ENCODE data around the gene DSCAML1. TPM values are rescaled to one million over a fixed set of nuclear protein-coding genes. Genes with fewer than 3 reads are reported as not detected.

The DSCAML1 gene
- total and polyA plus RNA-seq, 9 of the 15 experiments (the other 6 are each of a cell fraction or from before 2014, with no cell fraction given) = not detected

DNA sequence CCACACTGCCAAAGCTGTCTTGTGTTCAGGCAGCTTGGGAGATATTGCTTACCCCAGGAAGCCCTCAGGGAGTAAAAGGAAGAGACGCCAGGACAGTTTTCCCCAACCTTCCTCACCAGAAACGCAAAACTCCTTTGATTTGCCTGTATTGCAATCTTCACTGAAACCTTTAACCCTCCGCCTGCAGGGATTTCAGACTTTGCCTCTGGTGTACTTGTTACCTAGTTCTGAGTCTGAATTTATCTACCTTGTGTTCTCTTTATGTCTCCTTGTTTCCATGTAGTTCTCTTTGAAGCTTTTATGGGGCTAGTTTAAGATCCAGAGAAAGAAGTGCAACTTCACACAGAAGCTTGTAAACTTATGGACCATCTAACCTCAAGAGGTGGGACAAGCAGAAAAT, 154.2 kb downstream of the DSCAML1 start:
- H2AFZ ChIP-seq (ENCODE audit: low read depth, low read length) = no peak overlapping the region
- BruUV-seq (replicated peaks) = no TSS peak
- no peaks in the 10 kb centered on the region for H3K4me1 ChIP-seq (replicated peaks in 1 of 2; ENCODE audit: control insufficient read depth in 2 of 2, insufficient read depth in 2 of 2, low read length in 2 of 2)
- ATAC-seq (no peak), FAIRE-seq (no peak), DNase-seq (ENCODE audit: extremely low read depth in 1 of 4, low spot score in 3 of 4) (no peak)
- H3K27me3 ChIP-seq (ENCODE audit: control insufficient read depth in 2 of 2, insufficient read depth in 2 of 2, low read length in 2 of 2) = peaks cover 15 to 52% of the 10 kb centered on the region in 2 experiments; a peak in 4 of 5 replicates
- POLR2A ChIA-PET = no interaction called here
- H3K4me2 ChIP-seq (ENCODE audit: insufficient read depth, low read length) = no peak overlapping the region
- in situ Hi-C loops (cut with MboI) = no loop called here
- TF ChIP-seq PHF20 (IDR thresholded peaks at IDR 0.05; ENCODE audit: partially characterized antibody) (no peak), ZNF644 (tag; IDR thresholded peaks at IDR 0.05; ENCODE audit: low read depth) (no peak), ZNF3 (CRISPR knock-in tag; IDR thresholded peaks at IDR 0.05) (no peak), NFIX (CRISPR knock-in tag; IDR thresholded peaks at IDR 0.05; ENCODE audit: low read depth) (no peak), ZEB2 (IDR thresholded peaks at IDR 0.05) (no peak), FOXO4 (CRISPR knock-in tag; IDR thresholded peaks at IDR 0.05) (no peak), ETS2 (tag; IDR thresholded peaks at IDR 0.05; ENCODE audit: borderline replicate concordance, poor library complexity, severe bottlenecking) (no peak), ZNF655 (CRISPR knock-in tag; IDR thresholded peaks at IDR 0.05) (no peak), SIX5 (IDR thresholded peaks at IDR 0.05; ENCODE audit: borderline replicate concordance in 1 of 2, insufficient read depth in 1 of 2, low read depth in 1 of 2, low read length in 2 of 2) (no peak), GATAD2A (IDR thresholded peaks at IDR 0.05) (no peak)
- TF ChIP-seq, protein P1, sequence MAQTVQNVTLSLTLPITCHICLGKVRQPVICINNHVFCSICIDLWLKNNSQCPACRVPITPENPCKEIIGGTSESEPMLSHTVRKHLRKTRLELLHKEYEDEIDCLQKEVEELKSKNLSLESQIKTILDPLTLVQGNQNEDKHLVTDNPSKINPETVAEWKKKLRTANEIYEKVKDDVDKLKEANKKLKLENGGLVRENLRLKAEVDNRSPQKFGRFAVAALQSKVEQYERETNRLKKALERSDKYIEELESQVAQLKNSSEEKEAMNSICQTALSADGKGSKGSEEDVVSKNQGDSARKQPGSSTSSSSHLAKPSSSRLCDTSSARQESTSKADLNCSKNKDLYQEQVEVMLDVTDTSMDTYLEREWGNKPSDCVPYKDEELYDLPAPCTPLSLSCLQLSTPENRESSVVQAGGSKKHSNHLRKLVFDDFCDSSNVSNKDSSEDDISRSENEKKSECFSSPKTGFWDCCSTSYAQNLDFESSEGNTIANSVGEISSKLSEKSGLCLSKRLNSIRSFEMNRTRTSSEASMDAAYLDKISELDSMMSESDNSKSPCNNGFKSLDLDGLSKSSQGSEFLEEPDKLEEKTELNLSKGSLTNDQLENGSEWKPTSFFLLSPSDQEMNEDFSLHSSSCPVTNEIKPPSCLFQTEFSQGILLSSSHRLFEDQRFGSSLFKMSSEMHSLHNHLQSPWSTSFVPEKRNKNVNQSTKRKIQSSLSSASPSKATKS (CRISPR knock-in tag; IDR thresholded peaks at IDR 0.05) = no peak
- TF ChIP-seq, protein P2, sequence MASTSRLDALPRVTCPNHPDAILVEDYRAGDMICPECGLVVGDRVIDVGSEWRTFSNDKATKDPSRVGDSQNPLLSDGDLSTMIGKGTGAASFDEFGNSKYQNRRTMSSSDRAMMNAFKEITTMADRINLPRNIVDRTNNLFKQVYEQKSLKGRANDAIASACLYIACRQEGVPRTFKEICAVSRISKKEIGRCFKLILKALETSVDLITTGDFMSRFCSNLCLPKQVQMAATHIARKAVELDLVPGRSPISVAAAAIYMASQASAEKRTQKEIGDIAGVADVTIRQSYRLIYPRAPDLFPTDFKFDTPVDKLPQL (IDR thresholded peaks at IDR 0.05; ENCODE audit: extremely low read depth, insufficient read length) = no peak
- H3K9me3 ChIP-seq (replicated peaks; ENCODE audit: control insufficient read depth, insufficient read depth, low read depth, low read length) = no peaks in the 10 kb centered on the region
- H4K20me1 ChIP-seq (replicated peaks; ENCODE audit: control insufficient read depth, insufficient read depth, low read length) = peaks cover 11% of the 10 kb centered on the region
- H3K79me2 ChIP-seq (ENCODE audit: control insufficient read depth, insufficient read depth, low read length) = no peaks in the 10 kb centered on the region
- no peaks in the 10 kb centered on the region for H3K36me3 ChIP-seq (ENCODE audit: control insufficient read depth, insufficient read depth, low read length)
- no peak overlapping the region for H3K27ac ChIP-seq (ENCODE audit: extremely low read depth, low read depth, low read length)
- CTCF ChIA-PET (ENCODE audit: low intra/inter-chr PET ratio) = no interaction called here
- H3K9me1 ChIP-seq (ENCODE audit: control insufficient read depth, insufficient read depth, low read length) = no peaks in the 10 kb centered on the region
- WGBS (ENCODE audit: insufficient coverage, low coverage, missing lambda C conversion rate) = 2% methylated on average over 3 of the region's 3 CpGs
- intact Hi-C loops (cut with micrococcal nuclease) = no loop called here
- H3K9ac ChIP-seq (ENCODE audit: insufficient read depth in 1 of 2, low read depth in 2 of 2, low read length in 2 of 2) = no peak overlapping the region
- H3K4me3 ChIP-seq = no peak overlapping the region

Data from K562 (cell line).